GM12878 (cell line): ENCODE results near the gene NR1I2.

ENCODE experiments used
- ETV6 ChIP-seq, 2 experiments: fragments of 450-650 bp in 1 of 2; IDR thresholded peaks in 1 of 2; conservative IDR thresholded peaks in 1 of 2; 2 replicates each; pipeline ENCODE4 v1.6.1; 2014; ENCODE audit warnings: antibody characterized with exemption in 1 of 2, borderline replicate concordance in 1 of 2, low read depth in 1 of 2, mild to moderate bottlenecking in 1 of 2, moderate library complexity in 1 of 2
- TAF1 ChIP-seq: IDR thresholded peaks from 2 replicates; pipeline ENCODE4 v1.6.1; 2011; ENCODE audit warnings: mild to moderate bottlenecking, low read depth, low read length, borderline replicate concordance
- ZSCAN29 ChIP-seq: fragments of 450-650 bp; IDR thresholded peaks from 2 replicates; pipeline ENCODE4 v1.6.1; 2017; ENCODE audit warnings: mild to moderate bottlenecking, moderate library complexity

DNA sequence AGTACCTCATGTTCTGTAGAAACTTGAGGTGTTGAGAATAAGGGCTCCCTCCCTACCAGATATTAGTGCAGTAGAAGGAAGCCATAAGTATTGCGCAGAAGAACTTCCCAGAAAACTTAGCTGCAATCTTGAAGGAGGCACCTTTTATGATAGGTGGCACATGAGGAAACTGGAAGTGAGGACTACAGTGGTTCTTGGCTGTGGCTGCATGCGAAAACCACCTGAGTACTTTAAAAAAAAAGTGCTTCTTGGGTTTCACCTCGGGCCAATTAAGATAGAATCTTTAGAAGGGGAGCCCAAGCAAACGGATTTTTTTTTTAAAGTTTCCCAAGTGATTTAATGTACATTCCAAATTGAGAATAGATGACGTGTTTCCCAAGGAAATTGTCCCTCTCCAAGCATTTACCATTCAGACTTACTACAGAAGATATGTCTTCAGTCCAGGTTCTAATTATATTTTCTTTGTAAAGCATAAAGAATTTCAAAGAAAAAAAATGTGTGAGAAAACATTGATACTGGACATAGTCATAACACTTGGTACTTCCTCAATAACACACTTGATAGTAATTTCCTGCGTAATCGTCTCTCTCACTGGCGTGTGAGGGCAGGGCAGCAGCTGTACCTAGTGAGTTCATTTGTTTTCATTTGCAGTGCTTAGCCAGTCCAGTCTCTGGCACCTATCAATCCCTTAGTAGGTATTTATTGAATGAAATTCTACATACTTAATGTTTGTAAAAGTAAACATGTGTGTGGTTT lies 12.3 kb upstream of the NR1I2 start:
- TF ChIP-seq ETV6 (conservative IDR thresholded peaks at IDR 0.05 in 1 of 2, IDR thresholded peaks at IDR 0.05 in 1 of 2; ENCODE audit: borderline replicate concordance in 1 of 2, low read depth in 1 of 2) (no peak), ZSCAN29 (no peak), TAF1 (no peak)
